OCI-LY1 (cell line): ENCODE results near the gene CRB3.

Source experiments
- CTCF ChIP-seq: fragments of 200-600 bp; sonication (generic), shearing (Covaris generic); IDR thresholded peaks from 2 replicates; pipeline ENCODE4 v1.5.1; 2017; ENCODE audit warnings: mild to moderate bottlenecking, antibody characterized with exemption, low read length, moderate library complexity, mixed read lengths
- EZH2 ChIP-seq: fragments of 200-600 bp; sonication (generic), shearing (Covaris generic); IDR thresholded peaks from 2 replicates; pipeline ENCODE4 v1.8.0; 2017; ENCODE audit warnings: borderline replicate concordance, mixed run types, mild to moderate bottlenecking, antibody characterized with exemption, low read length, moderate library complexity, mixed read lengths

GRCh38 chr19:6473647-6474046, 9.6 kb downstream of the CRB3 start:
- TF ChIP-seq EZH2 (no peak), CTCF (no peak)
